Erythroblast (primary cell): ENCODE results near the gene SNX32.

Experiments
- GATA1 ChIP-seq: IDR thresholded peaks from 2 replicates; pipeline ENCODE4 v1.6.1; 2011; ENCODE audit warnings: low read depth, mild to moderate bottlenecking, control low read depth, low read length, moderate library complexity
- POLR2A ChIP-seq: IDR thresholded peaks from 2 replicates; pipeline ENCODE4 v1.6.1; 2011; ENCODE audit warnings: mild to moderate bottlenecking, low read length

DNA sequence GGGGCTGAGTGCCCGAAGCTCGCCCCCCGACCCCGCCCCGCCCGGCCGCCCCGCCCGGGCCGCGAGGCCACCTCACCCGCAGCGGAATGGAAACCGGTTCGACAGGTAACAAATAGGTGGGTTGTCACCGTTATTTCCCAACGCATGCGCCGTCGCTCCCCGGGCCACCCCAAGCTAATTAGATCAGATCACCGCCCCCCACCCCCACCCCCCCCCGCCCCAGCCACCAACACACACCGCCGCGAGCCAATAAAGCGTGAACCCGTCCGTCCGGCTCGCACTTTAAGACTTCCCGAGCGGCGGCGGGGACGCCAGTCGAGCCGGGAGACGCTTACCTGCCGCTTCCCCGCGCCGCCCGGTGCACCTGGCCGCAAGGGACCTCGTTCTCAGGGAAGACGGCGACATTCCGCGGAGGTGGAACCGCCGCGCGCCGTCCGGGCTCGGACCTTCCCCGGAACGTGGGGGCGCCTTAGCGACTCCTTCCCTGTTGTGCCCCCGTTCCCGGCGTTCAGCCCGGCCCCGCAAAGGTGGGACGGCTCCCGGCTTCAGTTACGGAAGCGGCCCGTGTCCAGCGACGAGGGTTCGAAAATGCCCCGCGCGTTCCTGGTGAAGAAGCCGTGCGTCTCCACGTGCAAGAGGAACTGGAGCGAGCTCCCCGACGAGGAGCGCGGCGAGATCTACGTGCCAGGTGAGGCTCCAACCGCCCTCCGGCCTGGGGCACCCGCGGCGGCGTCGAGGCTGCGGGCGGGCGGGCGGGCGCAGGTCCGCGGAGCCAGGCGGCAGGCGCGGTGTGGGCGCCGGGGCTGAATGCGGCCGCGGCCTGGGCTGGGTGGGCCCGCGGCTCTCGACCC lies 46.8 kb upstream of the SNX32 start, which contains the start of gene OVOL1:
- TF ChIP-seq POLR2A (no peak), GATA1 (no peak)
